IMR-90 (cell line): ENCODE data around the gene PITPNM3. TPM values are rescaled to one million over a fixed set of nuclear protein-coding genes. Genes with fewer than 3 reads are reported as not detected.

Source experiments
- ATAC-seq: fragments of 200-7000 bp; cut with Tn5 transposase; 2 replicates; pipeline ENCODE4 v1.9.1; 2020; ENCODE audit warnings: low read depth, mild to moderate bottlenecking, moderate library complexity
- BruUV-seq: library from RNA; stranded (reverse); fragments of 400-500 nt; replicated peaks from 2 replicates; lab custom pipeline; 2021; lab: Mats Ljungman, UMichigan
- CTCF ChIA-PET: fragments of 300-600 bp; formaldehyde crosslinking; extraction: SDS; loops from one replicate; lab custom pipeline; 2021; ENCODE audit warnings: antibody characterized with exemption; lab: Yijun Ruan, JAX
- POLR2A ChIA-PET: fragments of 300-600 bp; sonication (Branson Sonifier 250); formaldehyde crosslinking; loops from one replicate; lab custom pipeline; 2022; ENCODE audit warnings: antibody characterized with exemption; ENCODE audit not compliant: unreplicated experiment; lab: Charles Lee
- DNase-seq: peaks from one replicate; pipeline ENCODE4 v3.0.0; 2013
- H2AFZ ChIP-seq: replicated peaks from 2 replicates; pipeline ENCODE3; 2013; ENCODE audit warnings: low read length, mild to moderate bottlenecking; ENCODE audit not compliant: poor library complexity
- H2AK5ac ChIP-seq: 2 replicates; pipeline ENCODE4 v1.6.1; 2013; ENCODE audit warnings: low read depth, low read length, inconsistent platforms
- H2AK9ac ChIP-seq: replicated peaks from 2 replicates; pipeline ENCODE3; 2013; ENCODE audit warnings: mild to moderate bottlenecking, low read depth, low read length, moderate library complexity; ENCODE audit not compliant: poor library complexity
- H2BK120ac ChIP-seq: 2 replicates; pipeline ENCODE4 v1.6.1; 2013; ENCODE audit warnings: low read depth, low read length, inconsistent platforms
- H2BK15ac ChIP-seq: 3 replicates; pipeline ENCODE4 v1.6.1; 2013; ENCODE audit warnings: low read depth, low read length, inconsistent platforms
- H2BK20ac ChIP-seq: 2 replicates; pipeline ENCODE4 v1.6.1; 2013; ENCODE audit warnings: low read depth, mild to moderate bottlenecking, inconsistent platforms, low read length, moderate library complexity
- H2BK5ac ChIP-seq: 2 replicates; pipeline ENCODE4 v1.6.1; 2013; ENCODE audit warnings: mild to moderate bottlenecking, low read depth, low read length, inconsistent platforms; ENCODE audit not compliant: poor library complexity, severe bottlenecking
- H3K14ac ChIP-seq: replicated peaks from 2 replicates; pipeline ENCODE4 v1.6.1; 2013; ENCODE audit warnings: low read depth, low read length, inconsistent platforms
- H3K18ac ChIP-seq: 2 replicates; pipeline ENCODE4 v1.6.1; 2013; ENCODE audit warnings: low read depth, low read length, control low read depth
- H3K23ac ChIP-seq: 2 replicates; pipeline ENCODE4 v1.6.1; 2013; ENCODE audit warnings: low read depth, low read length, inconsistent platforms
- H3K27ac ChIP-seq: 2 replicates; pipeline ENCODE4 v1.5.1; 2013; ENCODE audit warnings: mild to moderate bottlenecking, control low read depth, low read length; ENCODE audit not compliant: insufficient read depth
- H3K27me3 ChIP-seq: 2 replicates; pipeline ENCODE4 v1.6.1; 2013; ENCODE audit warnings: low read length; ENCODE audit not compliant: control insufficient read depth, insufficient read depth
- H3K36me3 ChIP-seq: 2 replicates; pipeline ENCODE4 v1.6.1; 2013; ENCODE audit warnings: low read length, mixed read lengths; ENCODE audit not compliant: control insufficient read depth, insufficient read depth
- H3K4ac ChIP-seq: 2 replicates; pipeline ENCODE4 v1.6.1; 2013; ENCODE audit warnings: low read depth, low read length, inconsistent platforms
- H3K4me1 ChIP-seq: 2 replicates; pipeline ENCODE4 v1.6.1; 2013; ENCODE audit warnings: low read length, mixed read lengths; ENCODE audit not compliant: control insufficient read depth, insufficient read depth
- H3K4me2 ChIP-seq: 2 replicates; pipeline ENCODE4 v1.6.1; 2013; ENCODE audit warnings: low read depth, mild to moderate bottlenecking, control low read depth, low read length, moderate library complexity
- H3K4me3 ChIP-seq: 2 replicates; pipeline ENCODE4 v1.5.1; 2013; ENCODE audit warnings: low read depth, mild to moderate bottlenecking, control low read depth, low read length, moderate library complexity; ENCODE audit not compliant: insufficient read depth
- H3K56ac ChIP-seq: 2 replicates; pipeline ENCODE4 v1.6.1; 2013; ENCODE audit warnings: low read length, inconsistent platforms; ENCODE audit not compliant: insufficient read depth; ENCODE audit errors: extremely low read depth
- H3K79me1 ChIP-seq, 2 experiments: 2 replicates each; pipeline ENCODE4 v1.6.1; 2013; ENCODE audit warnings: low read length in 2 of 2, inconsistent platforms in 1 of 2, low read depth in 1 of 2
- H3K9ac ChIP-seq: 2 replicates; pipeline ENCODE4 v1.6.1; 2013; ENCODE audit warnings: low read depth, low read length, control low read depth
- H3K9me1 ChIP-seq: 2 replicates; pipeline ENCODE4 v1.6.1; 2013; ENCODE audit warnings: low read length, inconsistent platforms; ENCODE audit not compliant: insufficient read depth
- H3K9me3 ChIP-seq: 2 replicates; pipeline ENCODE4 v1.6.1; 2013; ENCODE audit warnings: low read length; ENCODE audit not compliant: control insufficient read depth, insufficient read depth
- H4K20me1 ChIP-seq: 2 replicates; pipeline ENCODE4 v1.6.1; 2013; ENCODE audit warnings: low read length, inconsistent platforms; ENCODE audit not compliant: insufficient read depth
- H4K5ac ChIP-seq: 2 replicates; pipeline ENCODE4 v1.6.1; 2013; ENCODE audit warnings: mild to moderate bottlenecking, low read depth, low read length, control low read depth
- H4K8ac ChIP-seq, 2 experiments: 2 replicates each; pipeline ENCODE4 v1.6.1; 2013; ENCODE audit warnings: low read depth in 2 of 2, low read length in 2 of 2, control low read depth in 1 of 2, inconsistent platforms in 1 of 2
- H4K91ac ChIP-seq: 2 replicates; pipeline ENCODE4 v1.6.1; 2013; ENCODE audit warnings: low read depth, low read length, inconsistent platforms; ENCODE audit not compliant: insufficient read depth
- BHLHE40 ChIP-seq: fragments of 150-350 bp; IDR thresholded peaks from 2 replicates; pipeline ENCODE4 v1.6.1; 2016; ENCODE audit warnings: mild to moderate bottlenecking, low read depth, low read length
- CEBPB ChIP-seq: IDR thresholded peaks from 2 replicates; pipeline ENCODE4 v1.6.1; 2012; ENCODE audit warnings: low read depth, low read length, improper control_type of control experiment
- CHD1 ChIP-seq: IDR thresholded peaks from 2 replicates; pipeline ENCODE4 v1.6.1; 2012; ENCODE audit warnings: low read depth, low read length, improper control_type of control experiment
- FOS ChIP-seq: fragments of 150-350 bp; IDR thresholded peaks from 2 replicates; pipeline ENCODE4 v1.6.1; 2016; ENCODE audit warnings: low read depth, low read length
- MAFK ChIP-seq: IDR thresholded peaks from 2 replicates; pipeline ENCODE4 v1.6.1; 2012; ENCODE audit warnings: low read depth, low read length, improper control_type of control experiment
- MAZ ChIP-seq: IDR thresholded peaks from 2 replicates; pipeline ENCODE4 v1.6.1; 2012; ENCODE audit warnings: low read depth, mild to moderate bottlenecking, low read length, improper control_type of control experiment, moderate library complexity, borderline replicate concordance
- MXI1 ChIP-seq: IDR thresholded peaks from 2 replicates; pipeline ENCODE4 v1.6.1; 2012; ENCODE audit warnings: low read depth, mild to moderate bottlenecking, low read length, moderate library complexity, borderline replicate concordance
- NFE2L2 ChIP-seq: fragments of 150-350 bp; IDR thresholded peaks from 2 replicates; pipeline ENCODE4 v1.6.1; 2016; ENCODE audit warnings: low read depth, mild to moderate bottlenecking, low read length
- POLR2A ChIP-seq: IDR thresholded peaks from 2 replicates; pipeline ENCODE4 v1.6.1; 2012; ENCODE audit warnings: mild to moderate bottlenecking, low read depth, low read length
- RAD21 ChIP-seq: IDR thresholded peaks from 2 replicates; pipeline ENCODE4 v1.6.1; 2012; ENCODE audit warnings: low read length, improper control_type of control experiment
- RCOR1 ChIP-seq: IDR thresholded peaks from 2 replicates; pipeline ENCODE4 v1.6.1; 2012; ENCODE audit warnings: mild to moderate bottlenecking, low read length, improper control_type of control experiment; ENCODE audit not compliant: insufficient replicate concordance
- SMC3 ChIP-seq: fragments of 150-350 bp; IDR thresholded peaks from 2 replicates; pipeline ENCODE4 v1.6.1; 2016; ENCODE audit warnings: low read depth, mild to moderate bottlenecking, antibody characterized with exemption, low read length, moderate library complexity
- WGBS, 2 experiments: methylation state at CpG; one replicate each; pipeline versions ENCODE4 v1.1.5 to v1.1.7; 2013; ENCODE audit warnings: missing lambda C conversion rate in 2 of 2; ENCODE audit not compliant: insufficient read length in 1 of 2; ENCODE audit errors: extremely low coverage in 2 of 2; 5-methylcytosine and 5-hydroxymethylcytosine counted together
- dilution Hi-C: fragments of 300-500 bp; cut with HindIII; formaldehyde crosslinking; loops from one replicate; pipeline ENCODE4 v1.14.3; 2018; ENCODE audit warnings: low sequenced_read_pairs; ENCODE audit not compliant: unreplicated experiment
- in situ Hi-C: fragments of 300-500 bp; cut with MboI; formaldehyde crosslinking; loops from 3 replicates; pipeline ENCODE4 v1.14.3; 2019; ENCODE audit warnings: low sequenced_read_pairs, inconsistent platforms, mixed read lengths
- intact Hi-C: fragments of 100-400 bp; cut with micrococcal nuclease; formaldehyde crosslinking; loops from 2 replicates; pipeline ENCODE4 v1.10.0; 2022
- polyA plus RNA-seq, 3 experiments: library from polyadenylated mRNA; depleted of rRNA; stranded (reverse); fragments of >200 nt; gene quantifications; 2 replicates each; pipeline ENCODE4 v1.2.3, GENCODE V29; 2012; ENCODE audit warnings: low replicate concordance in 1 of 3
- total RNA-seq: library from RNA; depleted of rRNA; stranded (reverse); fragments of >200 nt; gene quantifications from 2 replicates; pipeline ENCODE4 v1.2.3, GENCODE V29; 2012
- TF ChIP-seq, protein P1 (sequence below): conservative IDR thresholded peaks from 2 replicates; pipeline ENCODE4 v1.5.1; 2012; ENCODE audit warnings: mild to moderate bottlenecking, low read depth, low read length, improper control_type of control experiment
- TF ChIP-seq, protein P2 (sequence below): fragments of 150-350 bp; IDR thresholded peaks from 2 replicates; pipeline ENCODE4 v1.6.1; 2017; ENCODE audit warnings: mild to moderate bottlenecking, antibody characterized with exemption, low read length, low read depth
- TF ChIP-seq, protein P3 (sequence below): fragments of 150-350 bp; IDR thresholded peaks from 2 replicates; pipeline ENCODE4 v1.6.1; 2016; ENCODE audit warnings: low read depth, mild to moderate bottlenecking, low read length, moderate library complexity, borderline replicate concordance

PITPNM3 gene
- total and polyA plus RNA-seq, 2 of the 4 experiments (the other 2 are of a cell fraction): 0.54 to 1.7 TPM

DNA sequence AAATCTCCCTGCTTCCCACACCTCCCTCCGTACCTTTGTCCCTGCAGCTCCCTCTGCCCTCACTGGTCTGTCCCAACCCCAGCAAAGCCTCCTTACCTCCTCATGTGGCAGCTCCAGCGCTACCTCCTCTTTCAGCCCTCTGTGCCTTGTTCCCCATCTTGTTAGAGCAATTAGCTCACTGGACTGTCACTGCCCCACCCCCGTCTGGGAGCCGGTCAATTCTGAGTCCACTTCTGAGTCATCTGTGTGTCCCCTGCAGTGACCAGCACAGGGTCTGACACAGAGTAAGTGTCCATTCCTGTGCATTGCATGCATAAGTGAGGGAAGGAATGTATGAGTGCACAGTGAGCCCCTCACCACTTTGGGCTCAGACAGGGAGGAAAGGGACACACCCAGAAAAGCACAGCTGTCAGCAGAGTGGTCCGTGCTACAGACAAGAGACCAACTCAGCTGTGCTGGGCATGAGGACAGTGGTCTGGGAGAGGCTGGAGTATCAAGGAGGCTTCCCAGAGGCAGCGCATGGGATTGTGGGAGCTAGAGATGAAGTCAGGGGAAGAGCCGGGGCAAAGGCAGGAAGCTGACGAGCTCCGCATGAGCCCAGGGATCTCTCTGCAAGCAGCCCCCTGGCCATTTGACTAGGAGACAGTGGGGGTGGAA, 45.9 kb downstream of the PITPNM3 start:
- Histone ChIP-seq H3K36me3 (no peaks in the 10 kb centered on the region), H3K4ac (peak overlapping the region; percentile 46; the same call in 1 of the 2 replicates), H4K91ac (peak overlapping the region; percentile 75), H2BK15ac (no peak overlapping the region; the same call in 2 of the 3 replicates), H2AFZ (peak overlapping the region; percentile 58), H2AK5ac (peak overlapping the region; percentile 44; the same call in 1 of the 2 replicates), H2BK20ac (peak overlapping the region; percentile 64), H3K4me2 (no peak overlapping the region), H4K20me1 (no peaks in the 10 kb centered on the region), H3K18ac (no peak overlapping the region), H4K8ac (peak overlapping the region in 1 of 2 experiments; percentile 64; a peak in 1 of 4 replicates), H3K14ac (peak overlapping the region; percentile 20; the same call in 1 of the 2 replicates), H2AK9ac (no peak overlapping the region), H4K5ac (no peak overlapping the region), H3K4me1 (peaks cover 34% of the 10 kb centered on the region), H3K4me3 (no peak overlapping the region), H2BK5ac (peak overlapping the region; percentile 35), H3K79me1 (no peaks in the 10 kb centered on the region), H3K27ac (no peak overlapping the region), H3K27me3 (no peaks in the 10 kb centered on the region), H3K56ac (no peak overlapping the region), H2BK120ac (peak overlapping the region; percentile 66), H3K23ac (peak overlapping the region; percentile 52; the same call in 1 of the 2 replicates), H3K9ac (no peak overlapping the region), H3K9me3 (no peaks in the 10 kb centered on the region), H3K9me1 (peaks cover 31% of the 10 kb centered on the region)
- POLR2A ChIA-PET: interaction anchor here (0.6 kb wide), 1 partner anchor 28 kb away, joined by 5 read pairs; no protein-coding TSS in a partner anchor
- DNase-seq (peak; percentile 28), ATAC-seq (no peak)
- CTCF ChIA-PET: no interaction called here
- WGBS, 2 experiments: 100% methylated on average over 1 of the region's 9 CpGs; no CpG with 5 or more reads in 1 of the 2 experiments
- intact Hi-C loops: no loop called here
- dilution Hi-C loops: no loop called here
- in situ Hi-C loops: no loop called here
- BruUV-seq: no TSS peak
- no peak for TF ChIP-seq MXI1
- no peak for TF ChIP-seq POLR2A
- TF ChIP-seq, protein P1, sequence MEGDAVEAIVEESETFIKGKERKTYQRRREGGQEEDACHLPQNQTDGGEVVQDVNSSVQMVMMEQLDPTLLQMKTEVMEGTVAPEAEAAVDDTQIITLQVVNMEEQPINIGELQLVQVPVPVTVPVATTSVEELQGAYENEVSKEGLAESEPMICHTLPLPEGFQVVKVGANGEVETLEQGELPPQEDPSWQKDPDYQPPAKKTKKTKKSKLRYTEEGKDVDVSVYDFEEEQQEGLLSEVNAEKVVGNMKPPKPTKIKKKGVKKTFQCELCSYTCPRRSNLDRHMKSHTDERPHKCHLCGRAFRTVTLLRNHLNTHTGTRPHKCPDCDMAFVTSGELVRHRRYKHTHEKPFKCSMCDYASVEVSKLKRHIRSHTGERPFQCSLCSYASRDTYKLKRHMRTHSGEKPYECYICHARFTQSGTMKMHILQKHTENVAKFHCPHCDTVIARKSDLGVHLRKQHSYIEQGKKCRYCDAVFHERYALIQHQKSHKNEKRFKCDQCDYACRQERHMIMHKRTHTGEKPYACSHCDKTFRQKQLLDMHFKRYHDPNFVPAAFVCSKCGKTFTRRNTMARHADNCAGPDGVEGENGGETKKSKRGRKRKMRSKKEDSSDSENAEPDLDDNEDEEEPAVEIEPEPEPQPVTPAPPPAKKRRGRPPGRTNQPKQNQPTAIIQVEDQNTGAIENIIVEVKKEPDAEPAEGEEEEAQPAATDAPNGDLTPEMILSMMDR: no peak
- TF ChIP-seq RCOR1: no peak
- TF ChIP-seq MAFK: no peak
- TF ChIP-seq NFE2L2: no peak
- no peak for TF ChIP-seq CHD1
- TF ChIP-seq, protein P2, sequence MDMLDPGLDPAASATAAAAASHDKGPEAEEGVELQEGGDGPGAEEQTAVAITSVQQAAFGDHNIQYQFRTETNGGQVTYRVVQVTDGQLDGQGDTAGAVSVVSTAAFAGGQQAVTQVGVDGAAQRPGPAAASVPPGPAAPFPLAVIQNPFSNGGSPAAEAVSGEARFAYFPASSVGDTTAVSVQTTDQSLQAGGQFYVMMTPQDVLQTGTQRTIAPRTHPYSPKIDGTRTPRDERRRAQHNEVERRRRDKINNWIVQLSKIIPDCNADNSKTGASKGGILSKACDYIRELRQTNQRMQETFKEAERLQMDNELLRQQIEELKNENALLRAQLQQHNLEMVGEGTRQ: no peak
- TF ChIP-seq CEBPB: no peak
- no peak for TF ChIP-seq MAZ
- TF ChIP-seq BHLHE40: 0 out of 2 replicates have a peak, but pooled peaks have one; percentile 20
- no peak for TF ChIP-seq RAD21
- TF ChIP-seq SMC3: no peak
- TF ChIP-seq FOS: peak; percentile 27; the same call in 1 of the 2 replicates
- TF ChIP-seq, protein P3, sequence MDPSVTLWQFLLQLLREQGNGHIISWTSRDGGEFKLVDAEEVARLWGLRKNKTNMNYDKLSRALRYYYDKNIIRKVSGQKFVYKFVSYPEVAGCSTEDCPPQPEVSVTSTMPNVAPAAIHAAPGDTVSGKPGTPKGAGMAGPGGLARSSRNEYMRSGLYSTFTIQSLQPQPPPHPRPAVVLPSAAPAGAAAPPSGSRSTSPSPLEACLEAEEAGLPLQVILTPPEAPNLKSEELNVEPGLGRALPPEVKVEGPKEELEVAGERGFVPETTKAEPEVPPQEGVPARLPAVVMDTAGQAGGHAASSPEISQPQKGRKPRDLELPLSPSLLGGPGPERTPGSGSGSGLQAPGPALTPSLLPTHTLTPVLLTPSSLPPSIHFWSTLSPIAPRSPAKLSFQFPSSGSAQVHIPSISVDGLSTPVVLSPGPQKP: no peak
